Measurements from ENCODE around the gene PCDH15. TPM values are rescaled to one million over a fixed set of nuclear protein-coding genes. Genes with fewer than 3 reads are reported as not detected.

PCDH15 gene
- total RNA-seq, 1 experiment from 2014 or later: 0.61 TPM

- Histone ChIP-seq H2AFZ (ENCODE audit: low read length) (no peak overlapping the region), H4K91ac (ENCODE audit: insufficient read length, low read depth, low read length) (no peak overlapping the region), H2BK12ac (ENCODE audit: insufficient read length, low read depth, low read length) (no peak overlapping the region), H3K9me3 (ENCODE audit: control insufficient read depth, low read depth, low read length) (no peaks in the 10 kb centered on the region), H3K23me2 (ENCODE audit: insufficient read length, low read depth, low read length, poor library complexity, severe bottlenecking) (no peaks in the 10 kb centered on the region), H2AK5ac (ENCODE audit: insufficient read length, low read length) (no peak overlapping the region), H3K56ac (ENCODE audit: insufficient read length, low read depth, low read length) (no peak overlapping the region), H2BK5ac (ENCODE audit: insufficient read length, low read length) (no peak overlapping the region), H3K27ac (ENCODE audit: insufficient read length, low read depth, low read length) (no peak overlapping the region), H3K23ac (ENCODE audit: insufficient read length, low read depth, low read length) (no peak overlapping the region), H3K4me2 (ENCODE audit: insufficient read depth, insufficient read length, low read length) (no peak overlapping the region), H4K5ac (ENCODE audit: insufficient read length, low read depth, low read length) (no peak overlapping the region), H4K20me1 (ENCODE audit: control insufficient read depth, insufficient read depth, insufficient read length) (no peaks in the 10 kb centered on the region), H3K18ac (ENCODE audit: insufficient read length, low read depth, low read length) (no peak overlapping the region), H4K8ac (replicated peaks; ENCODE audit: insufficient read length, low read depth, low read length) (no peak overlapping the region), H3K9ac (ENCODE audit: extremely low read depth, insufficient read length, low read length) (no peak overlapping the region), H3K4me1 (ENCODE audit: insufficient read depth, low read length) (no peaks in the 10 kb centered on the region), H3K27me3 (ENCODE audit: insufficient read depth, low read length) (no peaks in the 10 kb centered on the region; the same call in 1 of the 2 replicates), H2BK120ac (ENCODE audit: low read depth, low read length, poor library complexity, severe bottlenecking) (no peak overlapping the region), H3T11ph (ENCODE audit: low read length) (no peak overlapping the region), H3K79me1 (ENCODE audit: insufficient read depth, low read depth, low read length, poor library complexity, severe bottlenecking) (no peaks in the 10 kb centered on the region), H3K4ac (ENCODE audit: low read depth, low read length) (no peak overlapping the region), H3K79me2 (ENCODE audit: insufficient read depth, low read length) (no peaks in the 10 kb centered on the region), H3K14ac (ENCODE audit: insufficient read depth, low read length) (no peak overlapping the region), H2BK15ac (ENCODE audit: low read depth, low read length) (no peak overlapping the region), H2BK20ac (ENCODE audit: low read depth, low read length, poor library complexity, severe bottlenecking) (no peak overlapping the region)
- peaks cover 0 to 2% of the 10 kb centered on the region in 2 experiments; a peak in 1 of 5 replicates for H3K9me3 Mint-ChIP-seq
- no CpG with 5 or more reads among the region's 1 CpG for WGBS (ENCODE audit: extremely low coverage, insufficient read length, low lambda C conversion rate)
- H3K27ac Mint-ChIP-seq: no peak overlapping the region
- H3K36me3 Mint-ChIP-seq (ENCODE audit: insufficient read depth in 1 of 3, low read depth in 3 of 3): peaks cover 0 to 7% (median 0%) of the 10 kb centered on the region in 3 experiments; a peak in 3 of 7 replicates
- no peaks in the 10 kb centered on the region for H3K27me3 Mint-ChIP-seq (ENCODE audit: low read depth)
- H3K4me3 Mint-ChIP-seq: no peak overlapping the region
- no peak for DNase-seq
- 0 out of 4 replicates have a peak, but pooled peaks cover 0 to 2% of the 10 kb centered on the region in 2 experiments for H3K4me1 Mint-ChIP-seq
- TF ChIP-seq, protein P1, sequence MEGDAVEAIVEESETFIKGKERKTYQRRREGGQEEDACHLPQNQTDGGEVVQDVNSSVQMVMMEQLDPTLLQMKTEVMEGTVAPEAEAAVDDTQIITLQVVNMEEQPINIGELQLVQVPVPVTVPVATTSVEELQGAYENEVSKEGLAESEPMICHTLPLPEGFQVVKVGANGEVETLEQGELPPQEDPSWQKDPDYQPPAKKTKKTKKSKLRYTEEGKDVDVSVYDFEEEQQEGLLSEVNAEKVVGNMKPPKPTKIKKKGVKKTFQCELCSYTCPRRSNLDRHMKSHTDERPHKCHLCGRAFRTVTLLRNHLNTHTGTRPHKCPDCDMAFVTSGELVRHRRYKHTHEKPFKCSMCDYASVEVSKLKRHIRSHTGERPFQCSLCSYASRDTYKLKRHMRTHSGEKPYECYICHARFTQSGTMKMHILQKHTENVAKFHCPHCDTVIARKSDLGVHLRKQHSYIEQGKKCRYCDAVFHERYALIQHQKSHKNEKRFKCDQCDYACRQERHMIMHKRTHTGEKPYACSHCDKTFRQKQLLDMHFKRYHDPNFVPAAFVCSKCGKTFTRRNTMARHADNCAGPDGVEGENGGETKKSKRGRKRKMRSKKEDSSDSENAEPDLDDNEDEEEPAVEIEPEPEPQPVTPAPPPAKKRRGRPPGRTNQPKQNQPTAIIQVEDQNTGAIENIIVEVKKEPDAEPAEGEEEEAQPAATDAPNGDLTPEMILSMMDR (conservative IDR thresholded peaks at IDR 0.05): no peak
These were observed 964.4 kb downstream of the PCDH15 start for GRCh38 chr10:53836638-53837037.

All from H9 (cell line).